B cell (primary cell): ENCODE data around the gene PRPF40A.

ENCODE experiments used
- CTCF ChIP-seq: fragments of 200-600 bp; IDR thresholded peaks from one replicate; pipeline ENCODE4 v1.8.0; 2022; ENCODE audit warnings: antibody characterized with exemption, mild to moderate bottlenecking
- EZH2 ChIP-seq: IDR thresholded peaks from 2 replicates; pipeline ENCODE4 v1.6.1; 2012; ENCODE audit warnings: borderline replicate concordance, low read depth, mild to moderate bottlenecking, moderate library complexity, low read length; ENCODE audit not compliant: insufficient read depth, poor library complexity, severe bottlenecking

GRCh38 chr2:152695763-152696162 lies 21.5 kb downstream of the PRPF40A start:
- TF ChIP-seq CTCF (no peak), EZH2 (no peak)
